Right cardiac atrium (tissue), 5 donors: ENCODE data around the gene LUZP1. TPM values are rescaled to one million over a fixed set of nuclear protein-coding genes. Genes with fewer than 3 reads are reported as not detected.

Source experiments
- ATAC-seq, 2 donors: fragments of 200-7000 bp; cut with Tn5 transposase; one replicate each; pipeline versions ENCODE4 v1.8.0 to v1.9.1; 2020; ENCODE audit warnings: moderate library complexity in 2 of 2, mild to moderate bottlenecking in 1 of 2
- DNase-seq, 3 donors: peaks; one replicate each; pipeline ENCODE4 v3.0.0-alpha.2; 2020
- H3K27ac ChIP-seq: one replicate; pipeline ENCODE4 v1.5.1; 2013; ENCODE audit warnings: mild to moderate bottlenecking, low read length, control low read depth, moderate library complexity
- H3K27me3 ChIP-seq: one replicate; pipeline ENCODE4 v1.6.1; 2013; ENCODE audit not compliant: control insufficient read depth, insufficient read depth
- H3K4me1 ChIP-seq: one replicate; pipeline ENCODE4 v1.6.1; 2013; ENCODE audit warnings: low read length; ENCODE audit not compliant: control insufficient read depth, insufficient read depth
- H3K4me3 ChIP-seq: one replicate; pipeline ENCODE4 v1.5.1; 2013; ENCODE audit warnings: low read length, control low read depth
- H3K9me3 ChIP-seq: one replicate; pipeline ENCODE4 v1.6.1; 2013; ENCODE audit warnings: low read length; ENCODE audit not compliant: control insufficient read depth
- WGBS: extraction: QIAGEN DNeasy Blood & Tissue Kit; methylation state at CpG from one replicate; pipeline ENCODE4 v1.1.7; 2013; 5-methylcytosine and 5-hydroxymethylcytosine counted together
- intact Hi-C, 4 donors: fragments of 100-400 bp; cut with DNase I; formaldehyde crosslinking; loops; one replicate each; pipeline versions ENCODE4 v1.11.0 to v1.14.0; 2022 to 2023
- microRNA-seq, 2 donors: library from miRNA; unstranded; fragments of <30 nt; microRNA quantifications; one replicate each; pipeline ENCODE4 v1.2.0, GENCODE V29; 2020 to 2021
- polyA plus RNA-seq: library from polyadenylated mRNA; stranded (reverse); fragments of 200-250 nt; gene quantifications from one replicate; pipeline ENCODE4 v1.2.3, GENCODE V29; 2013
- total RNA-seq, 4 donors: library from RNA; stranded (reverse); fragmentation: NEBNext Ultra II Directional; extraction: Animal tissue kit (Norgen Biotek cat#: 25700); gene quantifications; one replicate each; pipeline ENCODE4 v1.2.1, GENCODE V29; 2021
- donor health status: healthy with polysubstance abuse.
- donor health status: DM: no; HTN: yes; CAD: no.
- donor health status: DM: no; HTN: no; CAD: no.
- donor health status: DM: no; HTN: yes; CAD: no; lungs with severe emphysema.
- donor health status: DM: yes; HTN: yes; CAD: no.

Gene LUZP1
- total and polyA plus RNA-seq, 5 donors: 9.5 to 61.9 (median 35.1) TPM

- peaks cover 2% of the 10 kb centered on the region for H3K4me1 ChIP-seq
- H3K27ac ChIP-seq: no peak overlapping the region
- ATAC-seq (no peak), DNase-seq (no peak)
- no peak overlapping the region for H3K4me3 ChIP-seq
- intact Hi-C loops: no loop called here
- WGBS: 95% methylated on average over 5 of the region's 5 CpGs
- H3K9me3 ChIP-seq: no peaks in the 10 kb centered on the region
- no peaks in the 10 kb centered on the region for H3K27me3 ChIP-seq
Observed at GRCh38 chr1:23040509-23040908, 128.1 kb downstream of the LUZP1 start.

GRCh38 chr1:23039308-23039826 is 129.3 kb downstream of the LUZP1 start:
- intact Hi-C loops: no loop called here
- WGBS: 48% methylated on average over 7 of the region's 7 CpGs
- H3K27me3 ChIP-seq: no peaks in the 10 kb centered on the region
- H3K9me3 ChIP-seq: no peaks in the 10 kb centered on the region
- DNase-seq (no peak), ATAC-seq (no peak)
- no peak overlapping the region for H3K27ac ChIP-seq
- H3K4me3 ChIP-seq: no peak overlapping the region
- peaks cover 2% of the 10 kb centered on the region for H3K4me1 ChIP-seq

GRCh38 chr1:23037081-23037740 is 131.4 kb downstream of the LUZP1 start:
- Histone ChIP-seq H3K4me3 (no peak overlapping the region), H3K27ac (no peak overlapping the region), H3K9me3 (no peaks in the 10 kb centered on the region), H3K27me3 (no peaks in the 10 kb centered on the region), H3K4me1 (no peaks in the 10 kb centered on the region)
- DNase-seq: no peak
- intact Hi-C loops: no loop called here
- ATAC-seq: no peak
- 95% methylated on average over 4 of the region's 4 CpGs for WGBS

- no peak for ATAC-seq
- DNase-seq: no peak
- H3K4me1 ChIP-seq: no peaks in the 10 kb centered on the region
- H3K4me3 ChIP-seq: no peak overlapping the region
- H3K27ac ChIP-seq: no peak overlapping the region
- WGBS: 93% methylated on average over 2 of the region's 2 CpGs
- no peaks in the 10 kb centered on the region for H3K27me3 ChIP-seq
- intact Hi-C loops: no loop called here
- H3K9me3 ChIP-seq: no peaks in the 10 kb centered on the region
Observed at GRCh38 chr1:23035823-23036452, 132.7 kb downstream of the LUZP1 start.

Small RNAs within 50 kb of the gene (microRNA-seq; reads per million reads assigned to microRNA genes)
- gene MIR3115 (0 to 0.54 reads per million in 2 donors), gene MIR4419A (0 reads per million in 2 donors)

Other genes starting within 250 kb of the LUZP1 start
- not detected for gene LACTBL1, start 196.0 kb downstream of the LUZP1 start, total RNA-seq
- not detected for gene LACTBL1, start 196.0 kb downstream of the LUZP1 start, polyA plus RNA-seq
- gene TEX46, start 153.0 kb downstream of the LUZP1 start, total RNA-seq: not detected
- not detected for gene TEX46, start 153.0 kb downstream of the LUZP1 start, polyA plus RNA-seq
- gene KDM1A, start 149.4 kb downstream of the LUZP1 start, total RNA-seq: 10 to 100 TPM; 29.1 to 34.4 (median 32.6) TPM
- gene KDM1A, start 149.4 kb downstream of the LUZP1 start, polyA plus RNA-seq: 22.9 TPM
- not detected for gene HTR1D, start 48.6 kb upstream of the LUZP1 start, total RNA-seq
- gene HTR1D, start 48.6 kb upstream of the LUZP1 start, polyA plus RNA-seq: 0.05 TPM
- 10 to 100 TPM; 59.8 to 73.7 (median 62.1) TPM for gene HNRNPR, start 175.4 kb upstream of the LUZP1 start, total RNA-seq
- gene HNRNPR, start 175.4 kb upstream of the LUZP1 start, polyA plus RNA-seq: 50.8 TPM
- gene ZNF436, start 201.0 kb upstream of the LUZP1 start, total RNA-seq: 10 to 100 TPM; 11.3 to 13.8 (median 12.7) TPM
- gene ZNF436, start 201.0 kb upstream of the LUZP1 start, polyA plus RNA-seq: 4.4 TPM